H9 (cell line): ENCODE results near the gene MYB. TPM values are rescaled to one million over a fixed set of nuclear protein-coding genes. Genes with fewer than 3 reads are reported as not detected.

Experiments
- DNase-seq: peaks from one replicate; pipeline ENCODE4 v3.0.0-alpha.2; 2017
- H2AFZ ChIP-seq: one replicate; pipeline ENCODE4 v1.6.1; 2013; ENCODE audit warnings: mild to moderate bottlenecking, low read length, control low read depth, moderate library complexity
- H2AK5ac ChIP-seq: 2 replicates; pipeline ENCODE4 v1.6.1; 2013; ENCODE audit warnings: low read length, control low read depth, mixed read lengths; ENCODE audit not compliant: insufficient read length
- H2BK120ac ChIP-seq: one replicate; pipeline ENCODE4 v1.6.1; 2013; ENCODE audit warnings: low read depth, mild to moderate bottlenecking, low read length, control low read depth, inconsistent platforms; ENCODE audit not compliant: poor library complexity, severe bottlenecking
- H2BK12ac ChIP-seq: 2 replicates; pipeline ENCODE4 v1.6.1; 2013; ENCODE audit warnings: low read length, control low read depth, mixed read lengths, low read depth; ENCODE audit not compliant: insufficient read length
- H2BK15ac ChIP-seq: 2 replicates; pipeline ENCODE4 v1.6.1; 2013; ENCODE audit warnings: low read depth, low read length, control low read depth
- H2BK20ac ChIP-seq: one replicate; pipeline ENCODE4 v1.6.1; 2013; ENCODE audit warnings: low read depth, mild to moderate bottlenecking, low read length, control low read depth, inconsistent platforms; ENCODE audit not compliant: poor library complexity, severe bottlenecking
- H2BK5ac ChIP-seq: 2 replicates; pipeline ENCODE4 v1.6.1; 2013; ENCODE audit warnings: low read length, control low read depth, mixed read lengths; ENCODE audit not compliant: insufficient read length
- H3K14ac ChIP-seq: 2 replicates; pipeline ENCODE4 v1.6.1; 2013; ENCODE audit warnings: low read length, control low read depth; ENCODE audit not compliant: insufficient read depth
- H3K18ac ChIP-seq: 2 replicates; pipeline ENCODE4 v1.6.1; 2013; ENCODE audit warnings: low read depth, mild to moderate bottlenecking, mixed read lengths, low read length, control low read depth; ENCODE audit not compliant: insufficient read length
- H3K23ac ChIP-seq: 2 replicates; pipeline ENCODE4 v1.6.1; 2013; ENCODE audit warnings: low read length, control low read depth, mixed read lengths, low read depth; ENCODE audit not compliant: insufficient read length
- H3K23me2 ChIP-seq: 2 replicates; pipeline ENCODE4 v1.6.1; 2013; ENCODE audit warnings: low read depth, mild to moderate bottlenecking, mixed read lengths, low read length, control low read depth; ENCODE audit not compliant: insufficient read length, poor library complexity, severe bottlenecking
- H3K27ac ChIP-seq: 2 replicates; pipeline ENCODE4 v1.5.1; 2013; ENCODE audit warnings: low read length, control low read depth, mixed read lengths, low read depth; ENCODE audit not compliant: insufficient read length
- H3K27me3 ChIP-seq: 2 replicates; pipeline ENCODE4 v1.6.1; 2013; ENCODE audit warnings: low read length, control low read depth, inconsistent platforms; ENCODE audit not compliant: insufficient read depth
- H3K4ac ChIP-seq: 2 replicates; pipeline ENCODE4 v1.6.1; 2013; ENCODE audit warnings: low read depth, mild to moderate bottlenecking, control low read depth, inconsistent platforms, low read length, moderate library complexity
- H3K4me1 ChIP-seq: 2 replicates; pipeline ENCODE4 v1.6.1; 2013; ENCODE audit warnings: low read length, control low read depth, inconsistent platforms; ENCODE audit not compliant: insufficient read depth
- H3K4me2 ChIP-seq: 2 replicates; pipeline ENCODE4 v1.6.1; 2013; ENCODE audit warnings: low read length, control low read depth, mixed read lengths; ENCODE audit not compliant: insufficient read length, insufficient read depth
- H3K56ac ChIP-seq: 2 replicates; pipeline ENCODE4 v1.6.1; 2013; ENCODE audit warnings: low read depth, mild to moderate bottlenecking, mixed read lengths, low read length, control low read depth; ENCODE audit not compliant: insufficient read length
- H3K79me1 ChIP-seq: 2 replicates; pipeline ENCODE4 v1.6.1; 2013; ENCODE audit warnings: low read depth, mild to moderate bottlenecking, moderate library complexity, low read length, control low read depth, inconsistent platforms; ENCODE audit not compliant: insufficient read depth, poor library complexity, severe bottlenecking
- H3K79me2 ChIP-seq: 2 replicates; pipeline ENCODE4 v1.6.1; 2013; ENCODE audit warnings: low read length, control low read depth, inconsistent platforms; ENCODE audit not compliant: insufficient read depth
- H3K9ac ChIP-seq: 2 replicates; pipeline ENCODE4 v1.6.1; 2013; ENCODE audit warnings: low read length, control low read depth, mixed read lengths; ENCODE audit not compliant: insufficient read length; ENCODE audit errors: extremely low read depth
- H3K9me3 ChIP-seq: one replicate; pipeline ENCODE4 v1.6.1; 2013; ENCODE audit warnings: low read depth, low read length, inconsistent platforms; ENCODE audit not compliant: control insufficient read depth
- H3T11ph ChIP-seq: one replicate; pipeline ENCODE4 v1.6.1; 2013; ENCODE audit warnings: mild to moderate bottlenecking, low read length, control low read depth, inconsistent platforms
- H4K20me1 ChIP-seq: one replicate; pipeline ENCODE4 v1.6.1; 2013; ENCODE audit not compliant: control insufficient read depth, insufficient read length, insufficient read depth
- H4K5ac ChIP-seq: 2 replicates; pipeline ENCODE4 v1.6.1; 2013; ENCODE audit warnings: low read depth, mild to moderate bottlenecking, mixed read lengths, low read length, control low read depth; ENCODE audit not compliant: insufficient read length
- H4K8ac ChIP-seq: replicated peaks from 2 replicates; pipeline ENCODE4 v1.6.1; 2013; ENCODE audit warnings: low read length, control low read depth, mixed read lengths, low read depth; ENCODE audit not compliant: insufficient read length
- H4K91ac ChIP-seq: 2 replicates; pipeline ENCODE4 v1.6.1; 2013; ENCODE audit warnings: low read depth, mild to moderate bottlenecking, moderate library complexity, mixed read lengths, low read length, control low read depth; ENCODE audit not compliant: insufficient read length
- H3K27ac Mint-ChIP-seq, 3 experiments: 2 replicates in 2 of 3; 3 replicates in 1 of 3; pipeline ENCODE4 v1.8.0; 2020 to 2021; ENCODE audit warnings: mixed read lengths in 3 of 3, mild to moderate bottlenecking in 1 of 3, moderate library complexity in 1 of 3
- H3K27me3 Mint-ChIP-seq: 2 replicates; pipeline ENCODE4 v1.8.0; 2021; ENCODE audit warnings: low read depth, mild to moderate bottlenecking, moderate library complexity, mixed read lengths
- H3K36me3 Mint-ChIP-seq, 3 experiments: 2 replicates in 2 of 3; 3 replicates in 1 of 3; pipeline ENCODE4 v1.8.0; 2020 to 2021; ENCODE audit warnings: low read depth in 3 of 3, mixed read lengths in 3 of 3; ENCODE audit not compliant: insufficient read depth in 1 of 3
- H3K4me1 Mint-ChIP-seq, 2 experiments: 2 replicates each; pipeline ENCODE4 v1.8.0; 2020; ENCODE audit warnings: mixed read lengths in 2 of 2
- H3K4me3 Mint-ChIP-seq, 2 experiments: 2 replicates in 1 of 2; 3 replicates in 1 of 2; pipeline ENCODE4 v1.8.0; 2020 to 2021; ENCODE audit warnings: mild to moderate bottlenecking in 2 of 2, mixed read lengths in 2 of 2, moderate library complexity in 1 of 2
- H3K9me3 Mint-ChIP-seq, 2 experiments: 2 replicates in 1 of 2; 3 replicates in 1 of 2; pipeline ENCODE4 v1.8.0; 2020; ENCODE audit warnings: mild to moderate bottlenecking in 2 of 2, mixed read lengths in 2 of 2, moderate library complexity in 1 of 2
- WGBS: extraction: QIAGEN DNeasy Blood & Tissue Kit; methylation state at CpG from one replicate; pipeline ENCODE4 v1.1.7; 2013; ENCODE audit warnings: missing lambda C conversion rate, low lambda C conversion rate, mixed read lengths; ENCODE audit not compliant: insufficient read length; ENCODE audit errors: extremely low coverage; 5-methylcytosine and 5-hydroxymethylcytosine counted together
- total RNA-seq: library from RNA; stranded (reverse); gene quantifications from 2 replicates; pipeline ENCODE4 v1.2.1, GENCODE V29; 2021
- TF ChIP-seq, protein P1 (sequence below): fragments of 200-600 bp; sonication (generic); conservative IDR thresholded peaks from 3 replicates; pipeline ENCODE4 v1.8.0; 2021; ENCODE audit warnings: antibody characterized with exemption, mild to moderate bottlenecking

The MYB gene
- total RNA-seq, 1 experiment from 2014 or later: 5.8 TPM

DNA sequence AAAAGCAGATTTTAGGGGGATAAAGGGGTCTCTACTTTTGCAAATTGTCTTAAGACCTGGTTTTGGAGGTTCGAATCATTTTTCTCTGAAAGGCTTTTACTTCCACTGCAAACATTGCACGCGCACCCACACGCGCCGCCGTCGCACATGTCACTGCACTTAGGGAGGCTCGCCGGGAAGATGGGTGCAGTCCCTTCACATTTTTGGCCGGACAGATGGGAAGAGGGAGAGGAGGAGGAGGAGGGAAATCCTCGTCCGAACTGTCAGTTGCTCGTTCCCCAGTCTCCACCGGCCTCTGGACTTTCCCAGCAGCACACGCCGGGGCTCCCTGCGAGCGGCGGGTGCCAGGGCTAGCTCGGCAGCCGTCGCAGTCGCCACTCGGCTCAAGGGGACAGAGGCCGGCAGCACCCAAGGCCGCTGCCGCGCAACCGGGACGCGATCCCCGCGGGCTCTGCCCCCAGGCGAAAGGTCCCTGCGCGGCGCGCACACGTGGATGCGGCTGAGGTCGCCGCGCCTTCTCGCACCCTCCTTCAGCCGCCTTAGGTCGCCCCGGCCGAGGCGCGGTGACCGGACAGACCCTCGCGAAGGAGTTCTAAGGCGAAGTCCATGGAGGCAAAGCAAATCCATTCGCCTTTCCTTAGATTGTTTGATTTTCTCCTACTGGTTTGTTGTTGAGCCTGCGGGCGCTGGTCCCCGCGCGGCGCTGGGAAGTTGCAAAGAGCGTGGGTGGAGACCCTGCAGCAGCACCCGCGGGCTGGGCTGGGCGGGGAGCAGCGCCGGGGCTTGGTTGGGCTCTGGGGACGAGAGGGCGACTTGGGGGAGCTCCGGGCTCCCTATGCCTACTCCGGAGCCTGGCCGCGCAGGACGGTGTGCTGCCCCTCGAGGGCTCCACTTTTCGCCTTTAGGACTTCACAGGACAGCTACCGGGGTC, 1.2 kb downstream of the MYB start:
- H3K79me2 ChIP-seq: no peaks in the 10 kb centered on the region
- H3K4ac ChIP-seq: no peak overlapping the region
- Mint-ChIP-seq H3K36me3 (peaks cover 0 to 16% (median 13%) of the 10 kb centered on the region in 3 experiments; a peak in 5 of 7 replicates), H3K4me1 (peaks cover 16 to 23% of the 10 kb centered on the region in 2 experiments), H3K9me3 (peaks cover 0 to 3% of the 10 kb centered on the region in 2 experiments; a peak in 2 of 5 replicates), H3K27ac (no peak overlapping the region), H3K4me3 (peak overlapping the region; percentile 71 to 89), H3K27me3 (peaks cover 41% of the 10 kb centered on the region)
- H3K56ac ChIP-seq: no peak overlapping the region
- DNase-seq: peak; percentile 42
- WGBS: no CpG with 5 or more reads among the region's 78 CpGs
- H2BK15ac ChIP-seq: no peak overlapping the region
- no peak overlapping the region for H2BK5ac ChIP-seq
- no peak overlapping the region for H2BK120ac ChIP-seq
- peaks cover 30% of the 10 kb centered on the region for H3K23me2 ChIP-seq
- no peak overlapping the region for H3K18ac ChIP-seq
- no peak overlapping the region for H3K23ac ChIP-seq
- no peak overlapping the region for H4K5ac ChIP-seq
- peak overlapping the region; percentile 91 for H3K4me2 ChIP-seq
- H3K4me1 ChIP-seq: peaks cover 2% of the 10 kb centered on the region; the same call in 1 of the 2 replicates
- H2BK12ac ChIP-seq: no peak overlapping the region
- H4K20me1 ChIP-seq: no peaks in the 10 kb centered on the region
- H3K14ac ChIP-seq: no peak overlapping the region; the same call in 1 of the 2 replicates
- H4K91ac ChIP-seq: no peak overlapping the region
- no peak overlapping the region for H2AK5ac ChIP-seq
- H2AFZ ChIP-seq: no peak overlapping the region
- H3T11ph ChIP-seq: no peak overlapping the region
- H3K27ac ChIP-seq: no peak overlapping the region
- no peak overlapping the region for H4K8ac ChIP-seq
- H3K79me1 ChIP-seq: no peaks in the 10 kb centered on the region
- TF ChIP-seq, protein P1, sequence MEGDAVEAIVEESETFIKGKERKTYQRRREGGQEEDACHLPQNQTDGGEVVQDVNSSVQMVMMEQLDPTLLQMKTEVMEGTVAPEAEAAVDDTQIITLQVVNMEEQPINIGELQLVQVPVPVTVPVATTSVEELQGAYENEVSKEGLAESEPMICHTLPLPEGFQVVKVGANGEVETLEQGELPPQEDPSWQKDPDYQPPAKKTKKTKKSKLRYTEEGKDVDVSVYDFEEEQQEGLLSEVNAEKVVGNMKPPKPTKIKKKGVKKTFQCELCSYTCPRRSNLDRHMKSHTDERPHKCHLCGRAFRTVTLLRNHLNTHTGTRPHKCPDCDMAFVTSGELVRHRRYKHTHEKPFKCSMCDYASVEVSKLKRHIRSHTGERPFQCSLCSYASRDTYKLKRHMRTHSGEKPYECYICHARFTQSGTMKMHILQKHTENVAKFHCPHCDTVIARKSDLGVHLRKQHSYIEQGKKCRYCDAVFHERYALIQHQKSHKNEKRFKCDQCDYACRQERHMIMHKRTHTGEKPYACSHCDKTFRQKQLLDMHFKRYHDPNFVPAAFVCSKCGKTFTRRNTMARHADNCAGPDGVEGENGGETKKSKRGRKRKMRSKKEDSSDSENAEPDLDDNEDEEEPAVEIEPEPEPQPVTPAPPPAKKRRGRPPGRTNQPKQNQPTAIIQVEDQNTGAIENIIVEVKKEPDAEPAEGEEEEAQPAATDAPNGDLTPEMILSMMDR: no peak
- peaks cover 7% of the 10 kb centered on the region; the same call in 1 of the 2 replicates for H3K27me3 ChIP-seq
- no peaks in the 10 kb centered on the region for H3K9me3 ChIP-seq
- H3K9ac ChIP-seq: peak overlapping the region; percentile 36
- H2BK20ac ChIP-seq: no peak overlapping the region
